Measurements from ENCODE around the gene RBM23.
"Not testable (repeated sequence)": the region's sequence is repeated elsewhere in the genome, so short reads cannot be mapped to it uniquely, and the experiment has no call there.

RBM23 gene

GRCh38 chr14:22852940-22853767, 65.8 kb downstream of the RBM23 start:
- H3K4me3 ChIP-seq (replicated peaks in 1 of 2; ENCODE audit: low read depth in 2 of 2, low read length in 2 of 2), result peak overlapping the region; percentile 32 to 48
- TF ChIP-seq CTCF (IDR thresholded peaks at IDR 0.05; ENCODE audit: low read depth, low read length), result peak; percentile 87
- DNase-seq (ENCODE audit: low read depth in 2 of 2), result peak; percentile 92 to 93

GRCh38 chr14:22852599-22852939, 66.4 kb downstream of the RBM23 start:
- TF ChIP-seq CTCF (IDR thresholded peaks at IDR 0.05; ENCODE audit: low read depth, low read length), result no peak
- no peak overlapping the region for H3K4me3 ChIP-seq (replicated peaks in 1 of 2; ENCODE audit: low read depth in 2 of 2, low read length in 2 of 2)
- DNase-seq (ENCODE audit: low read depth in 2 of 2), result no peak

- H3K4me3 ChIP-seq (replicated peaks in 1 of 2; ENCODE audit: low read depth in 2 of 2, low read length in 2 of 2); DNase-seq (ENCODE audit: low read depth in 2 of 2): not testable (repeated sequence)
These were observed 66.8 kb downstream of the RBM23 start for GRCh38 chr14:22852178-22852577.

- TF ChIP-seq CTCF (IDR thresholded peaks at IDR 0.05; ENCODE audit: low read depth, low read length), result no peak
- peak overlapping the region in 1 of 2 donors; percentile 3 for H3K4me3 ChIP-seq (replicated peaks in 1 of 2; ENCODE audit: low read depth in 2 of 2, low read length in 2 of 2)
- peak; percentile 97 to 99 for DNase-seq (ENCODE audit: low read depth in 2 of 2)
These were observed 67.8 kb downstream of the RBM23 start for GRCh38 chr14:22850944-22851764.

GRCh38 chr14:22849212-22849819, 69.6 kb downstream of the RBM23 start:
- DNase-seq (ENCODE audit: low read depth in 2 of 2), result peak; percentile 63 to 92
- H3K4me3 ChIP-seq (replicated peaks in 1 of 2; ENCODE audit: low read depth in 2 of 2, low read length in 2 of 2), result no peak overlapping the region
- no peak for TF ChIP-seq CTCF (IDR thresholded peaks at IDR 0.05; ENCODE audit: low read depth, low read length)

- TF ChIP-seq CTCF (IDR thresholded peaks at IDR 0.05; ENCODE audit: low read depth, low read length), result no peak
- H3K4me3 ChIP-seq (replicated peaks in 1 of 2; ENCODE audit: low read depth in 2 of 2, low read length in 2 of 2), result peak overlapping the region in 1 of 2 donors; percentile 18
- peak; percentile 90 to 98 for DNase-seq (ENCODE audit: low read depth in 2 of 2)
These were observed 70.4 kb downstream of the RBM23 start for GRCh38 chr14:22848351-22849164.

Data from cardiac fibroblast (primary cell).